HEK293 (cell line): Measurements from ENCODE around the gene LRP1B.

Experiments used
- CTCF ChIA-PET: fragments of 350-600 bp; formaldehyde crosslinking; extraction: SDS; loops from one replicate; lab custom pipeline; 2021; ENCODE audit warnings: antibody characterized with exemption; lab: Yijun Ruan, JAX
- POLR2A ChIA-PET: fragments of 300-600 bp; formaldehyde crosslinking; extraction: SDS; loops from one replicate; lab custom pipeline; 2020; ENCODE audit warnings: antibody characterized with exemption, inconsistent platforms; lab: Yijun Ruan, JAX
- H3K27ac ChIP-seq: fragments of 200-500 bp; sonication (Bioruptor generic); 2 replicates; pipeline ENCODE4 v1.5.1; 2014; ENCODE audit warnings: low read depth, low read length, control low read depth, inconsistent platforms; ENCODE audit errors: extremely low read depth
- H3K36me3 ChIP-seq, 2 experiments: fragments of 200-500 bp in 1 of 2; sonication (Bioruptor generic) in 1 of 2; 1 replicate in 1 of 2; 2 replicates in 1 of 2; pipeline ENCODE4 v1.5.1; 2014 to 2017; ENCODE audit warnings: inconsistent platforms in 2 of 2, low read length in 2 of 2; ENCODE audit not compliant: control insufficient read depth in 2 of 2, insufficient read depth in 1 of 2
- H3K4me1 ChIP-seq: fragments of 200-500 bp; sonication (Bioruptor generic); 2 replicates; pipeline ENCODE4 v1.5.1; 2014; ENCODE audit warnings: mild to moderate bottlenecking, low read length, inconsistent platforms; ENCODE audit not compliant: control insufficient read depth, insufficient read depth
- H3K4me3 ChIP-seq: 2 replicates; pipeline ENCODE4 v1.5.1; 2011; ENCODE audit warnings: low read depth, mild to moderate bottlenecking, control low read depth, low read length, moderate library complexity
- H3K9me3 ChIP-seq: fragments of 200-500 bp; sonication (Bioruptor generic); 2 replicates; pipeline ENCODE4 v1.5.1; 2014; ENCODE audit warnings: low read depth, low read length, inconsistent platforms; ENCODE audit not compliant: control insufficient read depth, insufficient read depth
- FEZF1 ChIP-seq: fragments of 450-650 bp; formaldehyde crosslinking; IDR thresholded peaks from 2 replicates; pipeline ENCODE4 v1.5.1; 2016; ENCODE audit warnings: missing biosample characterization, missing genetic modification characterization
- HOXC10 ChIP-seq: sonication (generic); formaldehyde crosslinking; IDR thresholded peaks from 2 replicates; pipeline ENCODE4 v1.8.1; 2023; ENCODE audit warnings: mild to moderate bottlenecking, missing genetic modification reagents
- TCF7L2 ChIP-seq: IDR thresholded peaks from 2 replicates; pipeline ENCODE4 v1.6.1; 2011; ENCODE audit warnings: low read depth, mild to moderate bottlenecking, inconsistent platforms, low read length, moderate library complexity, borderline replicate concordance
- TSHZ1 ChIP-seq: fragments of 450-650 bp; formaldehyde crosslinking; IDR thresholded peaks from 2 replicates; pipeline ENCODE4 v1.5.1; 2016; ENCODE audit warnings: missing biosample characterization, missing genetic modification characterization, borderline replicate concordance
- ZBTB48 ChIP-seq: fragments of 450-650 bp; formaldehyde crosslinking; IDR thresholded peaks from 2 replicates; pipeline ENCODE4 v1.5.1; 2016; ENCODE audit warnings: missing biosample characterization, missing genetic modification characterization
- ZIC2 ChIP-seq: fragments of 450-650 bp; formaldehyde crosslinking; IDR thresholded peaks from 2 replicates; pipeline ENCODE4 v1.5.1; 2016; ENCODE audit warnings: missing biosample characterization, missing genetic modification characterization
- ZNF16 ChIP-seq: fragments of 450-650 bp; formaldehyde crosslinking; IDR thresholded peaks from 2 replicates; pipeline ENCODE4 v1.5.1; 2016; ENCODE audit warnings: low read depth, missing biosample characterization, missing genetic modification characterization
- ZNF239 ChIP-seq: fragments of 450-650 bp; formaldehyde crosslinking; IDR thresholded peaks from 2 replicates; pipeline ENCODE4 v1.5.1; 2016; ENCODE audit warnings: missing biosample characterization, missing genetic modification characterization
- ZNF274 ChIP-seq, 2 experiments: fragments of 200-500 bp in 1 of 2; fragments of 450-650 bp in 1 of 2; sonication (Bioruptor generic) in 1 of 2; formaldehyde crosslinking in 1 of 2; IDR thresholded peaks; 2 replicates each; pipeline versions ENCODE4 v1.5.1 to v1.6.1; 2014 to 2016; ENCODE audit warnings: borderline replicate concordance in 1 of 2, inconsistent platforms in 1 of 2, low read length in 1 of 2, missing biosample characterization in 1 of 2, missing genetic modification characterization in 1 of 2
- ZNF280D ChIP-seq: fragments of 450-650 bp; formaldehyde crosslinking; IDR thresholded peaks from 2 replicates; pipeline ENCODE4 v1.5.1; 2016; ENCODE audit warnings: missing biosample characterization, missing genetic modification characterization
- ZNF529 ChIP-seq: fragments of 450-650 bp; formaldehyde crosslinking; IDR thresholded peaks from 2 replicates; pipeline ENCODE4 v1.5.1; 2017; ENCODE audit warnings: missing genetic modification characterization, missing biosample characterization; ENCODE audit not compliant: insufficient replicate concordance
- ZNF768 ChIP-seq: fragments of 450-650 bp; formaldehyde crosslinking; IDR thresholded peaks from 2 replicates; pipeline ENCODE4 v1.5.1; 2018; ENCODE audit warnings: missing biosample characterization, mild to moderate bottlenecking, missing genetic modification characterization
- ZSCAN30 ChIP-seq: fragments of 450-650 bp; IDR thresholded peaks from 2 replicates; pipeline ENCODE4 v1.5.1; 2018; ENCODE audit warnings: missing biosample characterization, mild to moderate bottlenecking, missing genetic modification characterization, moderate library complexity
- ZXDB ChIP-seq: fragments of 450-650 bp; formaldehyde crosslinking; IDR thresholded peaks from 2 replicates; pipeline ENCODE4 v1.5.1; 2016; ENCODE audit warnings: missing biosample characterization, missing genetic modification characterization
- TF ChIP-seq, protein P1 (sequence below): fragments of 450-650 bp; formaldehyde crosslinking; IDR thresholded peaks from 2 replicates; pipeline ENCODE4 v1.5.1; 2017; ENCODE audit warnings: missing biosample characterization, missing genetic modification characterization
- TF ChIP-seq, protein P2 (sequence below): fragments of 450-650 bp; formaldehyde crosslinking; IDR thresholded peaks from 2 replicates; pipeline ENCODE4 v1.5.1; 2016; ENCODE audit warnings: missing biosample characterization, missing genetic modification characterization
- TF ChIP-seq, protein P3 (sequence below): fragments of 450-650 bp; formaldehyde crosslinking; IDR thresholded peaks from 2 replicates; pipeline ENCODE4 v1.5.1; 2016; ENCODE audit warnings: missing biosample characterization, missing genetic modification characterization
- TF ChIP-seq, protein P4 (sequence below): fragments of 450-650 bp; formaldehyde crosslinking; IDR thresholded peaks from 2 replicates; pipeline ENCODE4 v1.5.1; 2017; ENCODE audit warnings: missing biosample characterization, missing genetic modification characterization

LRP1B gene

DNA sequence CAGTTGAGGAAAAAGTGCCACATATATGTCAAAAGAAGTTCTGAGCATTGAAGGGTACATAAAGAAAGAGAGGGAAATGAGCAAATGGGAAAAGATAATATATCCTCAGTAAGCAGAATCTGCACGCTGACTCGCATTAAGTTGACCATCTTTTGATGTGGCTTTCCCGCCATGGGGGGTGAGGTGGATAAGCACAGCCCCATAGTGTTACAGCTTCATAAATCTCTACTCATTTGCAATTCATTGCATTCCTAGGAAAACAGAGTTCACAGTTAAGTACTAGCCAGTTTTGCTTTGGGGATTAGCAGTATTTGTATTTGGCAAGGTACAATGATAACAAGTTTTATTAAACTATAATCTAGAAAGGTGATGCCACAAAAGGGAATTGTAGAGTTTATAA is 814.2 kb downstream of the LRP1B start (continued):
- TF ChIP-seq, protein P1, sequence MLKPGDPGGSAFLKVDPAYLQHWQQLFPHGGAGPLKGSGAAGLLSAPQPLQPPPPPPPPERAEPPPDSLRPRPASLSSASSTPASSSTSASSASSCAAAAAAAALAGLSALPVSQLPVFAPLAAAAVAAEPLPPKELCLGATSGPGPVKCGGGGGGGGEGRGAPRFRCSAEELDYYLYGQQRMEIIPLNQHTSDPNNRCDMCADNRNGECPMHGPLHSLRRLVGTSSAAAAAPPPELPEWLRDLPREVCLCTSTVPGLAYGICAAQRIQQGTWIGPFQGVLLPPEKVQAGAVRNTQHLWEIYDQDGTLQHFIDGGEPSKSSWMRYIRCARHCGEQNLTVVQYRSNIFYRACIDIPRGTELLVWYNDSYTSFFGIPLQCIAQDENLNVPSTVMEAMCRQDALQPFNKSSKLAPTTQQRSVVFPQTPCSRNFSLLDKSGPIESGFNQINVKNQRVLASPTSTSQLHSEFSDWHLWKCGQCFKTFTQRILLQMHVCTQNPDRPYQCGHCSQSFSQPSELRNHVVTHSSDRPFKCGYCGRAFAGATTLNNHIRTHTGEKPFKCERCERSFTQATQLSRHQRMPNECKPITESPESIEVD (tag by site-specific recombination) = peak; percentile 73
- TF ChIP-seq FEZF1 (tag by site-specific recombination) = peak; percentile 96
- TF ChIP-seq, protein P2, sequence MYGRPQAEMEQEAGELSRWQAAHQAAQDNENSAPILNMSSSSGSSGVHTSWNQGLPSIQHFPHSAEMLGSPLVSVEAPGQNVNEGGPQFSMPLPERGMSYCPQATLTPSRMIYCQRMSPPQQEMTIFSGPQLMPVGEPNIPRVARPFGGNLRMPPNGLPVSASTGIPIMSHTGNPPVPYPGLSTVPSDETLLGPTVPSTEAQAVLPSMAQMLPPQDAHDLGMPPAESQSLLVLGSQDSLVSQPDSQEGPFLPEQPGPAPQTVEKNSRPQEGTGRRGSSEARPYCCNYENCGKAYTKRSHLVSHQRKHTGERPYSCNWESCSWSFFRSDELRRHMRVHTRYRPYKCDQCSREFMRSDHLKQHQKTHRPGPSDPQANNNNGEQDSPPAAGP (tag by site-specific recombination) = no peak
- 0 out of 2 replicates have a peak, but pooled peaks have one; percentile 15 for TF ChIP-seq ZXDB (tag by site-specific recombination)
- TF ChIP-seq, all 188 proteins: peak for 8

DNA sequence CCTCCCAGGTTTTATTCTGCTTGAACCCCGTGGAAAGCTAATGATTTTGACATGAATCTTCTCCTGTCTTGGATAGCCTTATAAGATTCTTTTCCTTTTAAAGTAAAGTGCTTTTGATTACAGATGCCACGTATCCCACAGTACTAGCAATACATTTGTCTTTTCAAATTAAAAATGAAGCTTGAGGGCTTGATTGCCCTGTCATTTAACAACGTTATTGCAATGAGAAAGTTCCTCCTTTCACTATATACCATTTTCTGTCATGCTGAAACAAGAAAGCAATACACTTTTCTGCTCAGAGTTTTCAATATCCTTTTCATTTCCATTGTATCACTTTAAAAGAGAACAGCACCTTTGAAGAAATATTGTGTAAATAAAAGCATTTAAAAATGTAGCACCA is 814.7 kb downstream of the LRP1B start:
- POLR2A ChIA-PET = no interaction called here
- no peaks in the 10 kb centered on the region for H3K9me3 ChIP-seq
- no peak for TF ChIP-seq ZSCAN30 (tag by site-specific recombination)
- TF ChIP-seq ZNF768 (tag by site-specific recombination) = no peak
- TF ChIP-seq, protein P3, sequence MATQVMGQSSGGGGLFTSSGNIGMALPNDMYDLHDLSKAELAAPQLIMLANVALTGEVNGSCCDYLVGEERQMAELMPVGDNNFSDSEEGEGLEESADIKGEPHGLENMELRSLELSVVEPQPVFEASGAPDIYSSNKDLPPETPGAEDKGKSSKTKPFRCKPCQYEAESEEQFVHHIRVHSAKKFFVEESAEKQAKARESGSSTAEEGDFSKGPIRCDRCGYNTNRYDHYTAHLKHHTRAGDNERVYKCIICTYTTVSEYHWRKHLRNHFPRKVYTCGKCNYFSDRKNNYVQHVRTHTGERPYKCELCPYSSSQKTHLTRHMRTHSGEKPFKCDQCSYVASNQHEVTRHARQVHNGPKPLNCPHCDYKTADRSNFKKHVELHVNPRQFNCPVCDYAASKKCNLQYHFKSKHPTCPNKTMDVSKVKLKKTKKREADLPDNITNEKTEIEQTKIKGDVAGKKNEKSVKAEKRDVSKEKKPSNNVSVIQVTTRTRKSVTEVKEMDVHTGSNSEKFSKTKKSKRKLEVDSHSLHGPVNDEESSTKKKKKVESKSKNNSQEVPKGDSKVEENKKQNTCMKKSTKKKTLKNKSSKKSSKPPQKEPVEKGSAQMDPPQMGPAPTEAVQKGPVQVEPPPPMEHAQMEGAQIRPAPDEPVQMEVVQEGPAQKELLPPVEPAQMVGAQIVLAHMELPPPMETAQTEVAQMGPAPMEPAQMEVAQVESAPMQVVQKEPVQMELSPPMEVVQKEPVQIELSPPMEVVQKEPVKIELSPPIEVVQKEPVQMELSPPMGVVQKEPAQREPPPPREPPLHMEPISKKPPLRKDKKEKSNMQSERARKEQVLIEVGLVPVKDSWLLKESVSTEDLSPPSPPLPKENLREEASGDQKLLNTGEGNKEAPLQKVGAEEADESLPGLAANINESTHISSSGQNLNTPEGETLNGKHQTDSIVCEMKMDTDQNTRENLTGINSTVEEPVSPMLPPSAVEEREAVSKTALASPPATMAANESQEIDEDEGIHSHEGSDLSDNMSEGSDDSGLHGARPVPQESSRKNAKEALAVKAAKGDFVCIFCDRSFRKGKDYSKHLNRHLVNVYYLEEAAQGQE (tag by site-specific recombination) = no peak
- no peak for TF ChIP-seq TSHZ1 (tag by site-specific recombination)
- TF ChIP-seq ZNF529 (tag by site-specific recombination) = no peak
- TF ChIP-seq ZNF280D (tag by site-specific recombination) = no peak
- TF ChIP-seq ZNF16 (tag by site-specific recombination) = no peak
- TF ChIP-seq FEZF1 (tag by site-specific recombination) = no peak
- TF ChIP-seq HOXC10 (CRISPR knock-in tag) = no peak
- TF ChIP-seq ZBTB48 (tag by site-specific recombination) = no peak
- TF ChIP-seq ZNF274 (IDR thresholded peaks at IDR 0.05; ENCODE audit: low read length) = no peak
- no peak for TF ChIP-seq ZNF274 (tag by site-specific recombination; IDR thresholded peaks at IDR 0.05; ENCODE audit: borderline replicate concordance)
- no peak for TF ChIP-seq TCF7L2
- no peak for TF ChIP-seq ZIC2 (tag by site-specific recombination)
- no peak for TF ChIP-seq ZNF239
- TF ChIP-seq, protein P4, sequence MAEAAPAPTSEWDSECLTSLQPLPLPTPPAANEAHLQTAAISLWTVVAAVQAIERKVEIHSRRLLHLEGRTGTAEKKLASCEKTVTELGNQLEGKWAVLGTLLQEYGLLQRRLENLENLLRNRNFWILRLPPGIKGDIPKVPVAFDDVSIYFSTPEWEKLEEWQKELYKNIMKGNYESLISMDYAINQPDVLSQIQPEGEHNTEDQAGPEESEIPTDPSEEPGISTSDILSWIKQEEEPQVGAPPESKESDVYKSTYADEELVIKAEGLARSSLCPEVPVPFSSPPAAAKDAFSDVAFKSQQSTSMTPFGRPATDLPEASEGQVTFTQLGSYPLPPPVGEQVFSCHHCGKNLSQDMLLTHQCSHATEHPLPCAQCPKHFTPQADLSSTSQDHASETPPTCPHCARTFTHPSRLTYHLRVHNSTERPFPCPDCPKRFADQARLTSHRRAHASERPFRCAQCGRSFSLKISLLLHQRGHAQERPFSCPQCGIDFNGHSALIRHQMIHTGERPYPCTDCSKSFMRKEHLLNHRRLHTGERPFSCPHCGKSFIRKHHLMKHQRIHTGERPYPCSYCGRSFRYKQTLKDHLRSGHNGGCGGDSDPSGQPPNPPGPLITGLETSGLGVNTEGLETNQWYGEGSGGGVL (tag by site-specific recombination) = no peak
- H3K4me1 ChIP-seq = peaks cover 8% of the 10 kb centered on the region
- CTCF ChIA-PET = interaction anchor here (0.6 kb wide), 1 partner anchor 14 kb away, joined by 4 read pairs; no protein-coding TSS in a partner anchor
- no peaks in the 10 kb centered on the region for H3K36me3 ChIP-seq
- no peak overlapping the region for H3K4me3 ChIP-seq
- H3K27ac ChIP-seq = no peak overlapping the region
